ENCODE data around the gene GPBP1L1. TPM values are rescaled to one million over a fixed set of nuclear protein-coding genes. Genes with fewer than 3 reads are reported as not detected.
A peak's percentile ranks its signal among the peaks of the same experiment; 100 is the strongest.

The GPBP1L1 gene
- polyA plus RNA-seq, 1 donor (not counting 4 experiments of a cell fraction or from before 2014, with no cell fraction given) = 64.1 TPM

- FAIRE-seq = no peak
These were observed 1.7 kb upstream of the GPBP1L1 start, which contains the start of gene TMEM69 for GRCh38 chr1:45687754-45688740. TSS of gene TMEM69 (plus strand) at chr1:45688181. CDS start at chr1:45691069, 2,888 bp downstream.

GRCh38 chr1:45687014-45687753 lies 851 bp upstream of the GPBP1L1 start:
- DNase-seq (ENCODE audit: low read depth, low spot score) = peak; percentile 90
- H3K4me2 ChIP-seq (ENCODE audit: control insufficient read depth, extremely low read depth, insufficient read depth, low read depth, low read length) = peak overlapping the region; percentile 100
- H3K27ac ChIP-seq (ENCODE audit: control insufficient read depth, insufficient read depth, low read length) = peak overlapping the region; percentile 99
- TF ChIP-seq CTCF (optimal IDR thresholded peaks at IDR 0.05 in 1 of 3, IDR thresholded peaks at IDR 0.05 in 1 of 3, conservative IDR thresholded peaks at IDR 0.05 in 1 of 3; ENCODE audit: extremely low read depth in 1 of 3, insufficient read depth in 2 of 3, low read length in 3 of 3) = no peak
- dilution Hi-C loops (cut with MboI; ENCODE audit: extremely low pct_ligation_motif_present, low sequenced_read_pairs) = loop anchor here (25.0 kb wide), 1 partner anchor 175 kb away; no protein-coding TSS in a partner anchor
- peak overlapping the region; percentile 94 for H3K9ac ChIP-seq (ENCODE audit: control insufficient read depth, extremely low read depth, insufficient read depth, low read length)
- H3K27me3 ChIP-seq (ENCODE audit: control insufficient read depth, extremely low read depth, insufficient read depth, low read length) = no peaks in the 10 kb centered on the region
- peak overlapping the region; percentile 72 to 100 (median 100) for H3K4me3 ChIP-seq (ENCODE audit: control insufficient read depth in 2 of 3, extremely low read depth in 1 of 3, insufficient read depth in 2 of 3, low read depth in 1 of 3, low read length in 3 of 3)
- H3K36me3 ChIP-seq (ENCODE audit: control insufficient read depth in 2 of 2, extremely low read depth in 1 of 2, insufficient read depth in 2 of 2, low read length in 2 of 2) = peaks cover 2% of the 10 kb centered on the region in 2 experiments
- no peaks in the 10 kb centered on the region for H3K9me3 ChIP-seq (ENCODE audit: control insufficient read depth, low read depth, low read length)
- no peaks in the 10 kb centered on the region for H4K20me1 ChIP-seq (ENCODE audit: control insufficient read depth, extremely low read depth, insufficient read depth, low read length)
- H3K4me1 ChIP-seq (ENCODE audit: control insufficient read depth, extremely low read depth, insufficient read depth, low read length) = peaks cover 15% of the 10 kb centered on the region
- no peaks in the 10 kb centered on the region for H3K9me1 ChIP-seq (ENCODE audit: control insufficient read depth, extremely low read depth, insufficient read depth, low read length)
- peak; percentile 77 for FAIRE-seq
- peak overlapping the region; percentile 94 for H2AFZ ChIP-seq (ENCODE audit: control insufficient read depth, low read length)
- H3K79me2 ChIP-seq (ENCODE audit: control insufficient read depth, insufficient read depth, low read length) = peaks cover 81% of the 10 kb centered on the region

More at GRCh38 chr1:45687754-45688740, 1.7 kb upstream of the GPBP1L1 start, which contains the start of gene TMEM69:
- no peak for DNase-seq (ENCODE audit: low read depth, low spot score)
- Histone ChIP-seq H3K4me3 (ENCODE audit: control insufficient read depth in 2 of 3, extremely low read depth in 1 of 3, insufficient read depth in 2 of 3, low read depth in 1 of 3, low read length in 3 of 3) (peak within 1 kb of the TSS; percentile 72 to 100 (median 100)), H3K27ac (ENCODE audit: control insufficient read depth, insufficient read depth, low read length) (peak within 1 kb of the TSS; percentile 99), H2AFZ (ENCODE audit: control insufficient read depth, low read length) (peak within 1 kb of the TSS; percentile 99), H3K79me2 (ENCODE audit: control insufficient read depth, insufficient read depth, low read length) (peaks cover 74% of the 10 kb centered on the region), H3K27me3 (ENCODE audit: control insufficient read depth, extremely low read depth, insufficient read depth, low read length) (no peaks in the 10 kb centered on the region), H3K9me3 (ENCODE audit: control insufficient read depth, low read depth, low read length) (no peaks in the 10 kb centered on the region), H3K9ac (ENCODE audit: control insufficient read depth, extremely low read depth, insufficient read depth, low read length) (peak within 1 kb of the TSS; percentile 94), H3K4me2 (ENCODE audit: control insufficient read depth, extremely low read depth, insufficient read depth, low read depth, low read length) (peak within 1 kb of the TSS; percentile 100), H3K9me1 (ENCODE audit: control insufficient read depth, extremely low read depth, insufficient read depth, low read length) (no peaks in the 10 kb centered on the region), H3K36me3 (ENCODE audit: control insufficient read depth in 2 of 2, extremely low read depth in 1 of 2, insufficient read depth in 2 of 2, low read length in 2 of 2) (peaks cover 2 to 4% of the 10 kb centered on the region in 2 experiments), H4K20me1 (ENCODE audit: control insufficient read depth, extremely low read depth, insufficient read depth, low read length) (no peaks in the 10 kb centered on the region), H3K4me1 (ENCODE audit: control insufficient read depth, extremely low read depth, insufficient read depth, low read length) (peaks cover 11% of the 10 kb centered on the region)
- dilution Hi-C loops (cut with MboI; ENCODE audit: extremely low pct_ligation_motif_present, low sequenced_read_pairs) = loop anchor here (25.0 kb wide), 1 partner anchor 174 kb away; no protein-coding TSS in a partner anchor
- TF ChIP-seq CTCF (optimal IDR thresholded peaks at IDR 0.05 in 1 of 3, IDR thresholded peaks at IDR 0.05 in 1 of 3, conservative IDR thresholded peaks at IDR 0.05 in 1 of 3; ENCODE audit: extremely low read depth in 1 of 3, insufficient read depth in 2 of 3, low read length in 3 of 3) (peak in 1 of 3 experiments; percentile 37), EZH2 (IDR thresholded peaks at IDR 0.05; ENCODE audit: low read length) (no peak)
